Esophagus squamous epithelium (tissue), 5 donors: ENCODE data around the gene RNF213. TPM values are rescaled to one million over a fixed set of nuclear protein-coding genes. Genes with fewer than 3 reads are reported as not detected.

Experiments
- DNase-seq: peaks from one replicate; lab custom pipeline; 2025; lab: John Stamatoyannopoulos, UW
- H3K27ac ChIP-seq, 4 donors: fragments of 200-600 bp; sonication (generic); one replicate each; pipeline ENCODE4 v1.5.1; 2016 to 2019; ENCODE audit warnings: mild to moderate bottlenecking in 1 of 4
- H3K27me3 ChIP-seq, 4 donors: fragments of 200-600 bp; sonication (generic); 1 replicate in 3 of 4; 2 replicates in 1 of 4; pipeline versions ENCODE4 v1.5.1 to v1.6.0; 2017 to 2021; ENCODE audit warnings: antibody characterized with exemption in 1 of 4
- H3K36me3 ChIP-seq, 3 donors: fragments of 200-600 bp; sonication (generic); one replicate each; pipeline ENCODE4 v1.5.1; 2016 to 2019
- H3K4me1 ChIP-seq, 3 donors: fragments of 200-600 bp; sonication (generic); one replicate each; pipeline ENCODE4 v1.5.1; 2017 to 2019
- H3K4me3 ChIP-seq, 4 donors: fragments of 200-600 bp; sonication (generic); 1 replicate in 3 of 4; 2 replicates in 1 of 4; pipeline ENCODE4 v1.5.1; 2016 to 2019; ENCODE audit warnings: mild to moderate bottlenecking in 2 of 4, moderate library complexity in 1 of 4
- H3K9me3 ChIP-seq, 3 donors: fragments of 200-600 bp; sonication (generic); one replicate each; pipeline ENCODE4 v1.5.1; 2016 to 2019
- CTCF ChIP-seq, 6 experiments: fragments of 450-650 bp in 4 of 6; fragments of 200-600 bp in 2 of 6; sonication (generic) in 2 of 6; IDR thresholded peaks; one replicate each; pipeline ENCODE4 v1.5.1; 2016 to 2019; ENCODE audit warnings: antibody characterized with exemption in 6 of 6, mild to moderate bottlenecking in 4 of 6, moderate library complexity in 4 of 6
- POLR2A ChIP-seq, 4 donors: fragments of 450-650 bp; IDR thresholded peaks; one replicate each; pipeline ENCODE4 v1.6.1; 2017; ENCODE audit warnings: antibody characterized with exemption in 4 of 4, mild to moderate bottlenecking in 4 of 4, moderate library complexity in 3 of 4
- WGBS, 2 donors: methylation state at CpG; one replicate each; pipeline ENCODE4 v1.1.5; 2018; 5-methylcytosine and 5-hydroxymethylcytosine counted together
- intact Hi-C: fragments of 100-400 bp; cut with DNase I; formaldehyde crosslinking; loops from one replicate; pipeline ENCODE4 v1.15.0; 2022
- total RNA-seq, 4 donors: library from RNA; depleted of rRNA; stranded (reverse); fragments of >200 nt; gene quantifications; one replicate each; pipeline ENCODE4 v1.1.0, GENCODE V29; 2016
- donor health status: DM: yes; HTN: yes; CAD: no.

RNF213 gene
- total RNA-seq, 4 donors from 2014 or later, result 56.1 to 67.9 (median 60.9) TPM

GRCh38 chr17:80376531-80376930 is 115.9 kb downstream of the RNF213 start:
- no peak overlapping the region for H3K27ac ChIP-seq
- H3K9me3 ChIP-seq, result no peaks in the 10 kb centered on the region
- H3K4me1 ChIP-seq, result no peaks in the 10 kb centered on the region
- DNase-seq, result no peak
- intact Hi-C loops, result no loop called here
- no peaks in the 10 kb centered on the region for H3K27me3 ChIP-seq
- no peak overlapping the region for H3K4me3 ChIP-seq
- H3K36me3 ChIP-seq, result peaks cover 40 to 100% (median 93%) of the 10 kb centered on the region in 3 donors
- TF ChIP-seq CTCF (IDR thresholded peaks at IDR 0.05) (no peak), POLR2A (IDR thresholded peaks at IDR 0.05) (no peak)
- WGBS, 2 donors, result 100% methylated on average over 3 of the region's 4 CpGs; no CpG with 5 or more reads in 1 of the 2 donors

GRCh38 chr17:80377798-80378197 is 117.1 kb downstream of the RNF213 start:
- WGBS, 2 donors, result 84 to 87% methylated on average over 3 to 5 of the region's 9 CpGs
- Histone ChIP-seq H3K4me3 (no peak overlapping the region), H3K36me3 (peaks cover 40 to 100% (median 94%) of the 10 kb centered on the region in 3 donors), H3K27ac (no peak overlapping the region), H3K27me3 (no peaks in the 10 kb centered on the region), H3K4me1 (no peaks in the 10 kb centered on the region), H3K9me3 (no peaks in the 10 kb centered on the region)
- no peak for TF ChIP-seq CTCF (IDR thresholded peaks at IDR 0.05)
- TF ChIP-seq POLR2A (IDR thresholded peaks at IDR 0.05), result no peak
- no peak for DNase-seq
- intact Hi-C loops, result no loop called here

GRCh38 chr17:80379348-80379747 is 118.7 kb downstream of the RNF213 start:
- no peak for DNase-seq
- intact Hi-C loops, result no loop called here
- peaks cover 38 to 100% (median 94%) of the 10 kb centered on the region in 3 donors for H3K36me3 ChIP-seq

GRCh38 chr17:80380068-80380467 is 119.4 kb downstream of the RNF213 start:
- Histone ChIP-seq H3K27ac (no peak overlapping the region), H3K4me3 (no peak overlapping the region), H3K4me1 (no peaks in the 10 kb centered on the region), H3K36me3 (peaks cover 41 to 100% (median 94%) of the 10 kb centered on the region in 3 donors), H3K9me3 (no peaks in the 10 kb centered on the region), H3K27me3 (no peaks in the 10 kb centered on the region)
- intact Hi-C loops, result no loop called here
- 89 to 92% methylated on average over 5 to 6 of the region's 6 CpGs for WGBS, 2 donors
- TF ChIP-seq CTCF (IDR thresholded peaks at IDR 0.05) (no peak), POLR2A (IDR thresholded peaks at IDR 0.05) (no peak)
- no peak for DNase-seq

More at GRCh38 chr17:80379348-80379747, 118.7 kb downstream of the RNF213 start:
- no peak overlapping the region for H3K4me3 ChIP-seq
- no peak overlapping the region for H3K27ac ChIP-seq
- TF ChIP-seq POLR2A (IDR thresholded peaks at IDR 0.05), result no peak
- TF ChIP-seq CTCF (IDR thresholded peaks at IDR 0.05), result no peak
- 89 to 91% methylated on average over 9 of the region's 9 CpGs for WGBS, 2 donors
- H3K9me3 ChIP-seq, result no peaks in the 10 kb centered on the region
- no peaks in the 10 kb centered on the region for H3K27me3 ChIP-seq
- H3K4me1 ChIP-seq, result no peaks in the 10 kb centered on the region

GRCh38 chr17:80380555-80381002 is 119.9 kb downstream of the RNF213 start:
- peaks cover 43 to 100% (median 91%) of the 10 kb centered on the region in 3 donors for H3K36me3 ChIP-seq
- DNase-seq, result no peak
- TF ChIP-seq POLR2A (IDR thresholded peaks at IDR 0.05), result no peak
- no peak for TF ChIP-seq CTCF (IDR thresholded peaks at IDR 0.05)
- intact Hi-C loops, result no loop called here
- no peak overlapping the region for H3K27ac ChIP-seq
- H3K4me3 ChIP-seq, result no peak overlapping the region
- no peaks in the 10 kb centered on the region for H3K9me3 ChIP-seq
- no peaks in the 10 kb centered on the region for H3K27me3 ChIP-seq
- H3K4me1 ChIP-seq, result no peaks in the 10 kb centered on the region
- WGBS, 2 donors, result 87 to 88% methylated on average over 13 to 15 of the region's 21 CpGs
